Loucy (cell line): ENCODE data around the gene SET.

Experiments
- H2AFZ ChIP-seq: fragments of 200-600 bp; sonication (generic); 2 replicates; pipeline ENCODE4 v1.6.0; 2016; ENCODE audit warnings: antibody characterized with exemption, mild to moderate bottlenecking, low read length, moderate library complexity
- H3F3A ChIP-seq: fragments of 200-600 bp; 2 replicates; pipeline ENCODE4 v1.6.0; 2016; ENCODE audit warnings: antibody characterized with exemption, low read depth, mild to moderate bottlenecking
- H3K27me3 ChIP-seq: fragments of 200-600 bp; sonication (generic); 2 replicates; pipeline ENCODE4 v1.6.1; 2014; ENCODE audit warnings: low read length, mild to moderate bottlenecking; ENCODE audit not compliant: insufficient read depth, poor library complexity, severe bottlenecking
- H3K36me3 ChIP-seq: fragments of 200-600 bp; sonication (generic); 2 replicates; pipeline ENCODE4 v1.6.1; 2016; ENCODE audit warnings: low read length; ENCODE audit not compliant: insufficient read depth
- H3K4me1 ChIP-seq: fragments of 200-600 bp; sonication (generic); 2 replicates; pipeline ENCODE4 v1.5.1; 2014; ENCODE audit warnings: low read length, mild to moderate bottlenecking; ENCODE audit not compliant: insufficient read depth, poor library complexity, severe bottlenecking
- H3K4me2 ChIP-seq: fragments of 200-600 bp; sonication (generic); 2 replicates; pipeline ENCODE4 v1.6.0; 2014; ENCODE audit warnings: antibody characterized with exemption, low read length, low read depth, mild to moderate bottlenecking; ENCODE audit not compliant: poor library complexity, severe bottlenecking
- H3K4me3 ChIP-seq: fragments of 200-600 bp; sonication (generic); 2 replicates; pipeline ENCODE4 v1.5.1; 2014; ENCODE audit warnings: low read length, mild to moderate bottlenecking, mixed read lengths; ENCODE audit not compliant: poor library complexity, severe bottlenecking
- H3K79me2 ChIP-seq: fragments of 200-600 bp; sonication (generic); 2 replicates; pipeline ENCODE4 v1.6.1; 2014; ENCODE audit warnings: low read length; ENCODE audit not compliant: insufficient read depth
- H3K9ac ChIP-seq: fragments of 200-600 bp; sonication (generic); 2 replicates; pipeline ENCODE4 v1.6.0; 2014; ENCODE audit warnings: mild to moderate bottlenecking, low read depth, low read length, moderate library complexity; ENCODE audit not compliant: poor library complexity, severe bottlenecking
- H3K9me2 ChIP-seq: fragments of 200-600 bp; sonication (generic); replicated peaks from 2 replicates; pipeline ENCODE4 v1.6.1; 2016; ENCODE audit warnings: low read depth, low read length, mixed read lengths
- H3K9me3 ChIP-seq: fragments of 200-600 bp; sonication (generic); 2 replicates; pipeline ENCODE4 v1.6.1; 2014; ENCODE audit warnings: mild to moderate bottlenecking, antibody characterized with exemption, low read length, low read depth; ENCODE audit not compliant: insufficient read depth
- H4K20me1 ChIP-seq: fragments of 200-600 bp; sonication (generic); 2 replicates; pipeline ENCODE4 v1.6.0; 2014; ENCODE audit warnings: antibody characterized with exemption, low read length, mild to moderate bottlenecking; ENCODE audit not compliant: insufficient read depth, poor library complexity, severe bottlenecking
- CTCF ChIP-seq: fragments of 200-600 bp; sonication (generic); conservative IDR thresholded peaks from 2 replicates; pipeline ENCODE4 v1.5.1; 2014; ENCODE audit warnings: mild to moderate bottlenecking, antibody characterized with exemption, low read length
- EZH2phosphoT487 ChIP-seq: fragments of 200-600 bp; IDR thresholded peaks from 2 replicates; pipeline ENCODE4 v1.6.1; 2018; ENCODE audit warnings: antibody characterized with exemption, mild to moderate bottlenecking, moderate library complexity, borderline replicate concordance

Gene SET

GRCh38 chr9:128706045-128706444, 17.0 kb downstream of the SET start:
- Histone ChIP-seq H3K4me2 (no peak overlapping the region), H2AFZ (no peak overlapping the region), H3K9me2 (no peaks in the 10 kb centered on the region), H3K4me1 (no peaks in the 10 kb centered on the region), H3K36me3 (no peaks in the 10 kb centered on the region), H4K20me1 (no peaks in the 10 kb centered on the region), H3K79me2 (no peaks in the 10 kb centered on the region), H3F3A (no peaks in the 10 kb centered on the region), H3K9ac (no peak overlapping the region), H3K27me3 (no peaks in the 10 kb centered on the region), H3K9me3 (no peaks in the 10 kb centered on the region), H3K4me3 (no peak overlapping the region)
- TF ChIP-seq EZH2phosphoT487 (no peak), CTCF (no peak)

GRCh38 chr9:128706671-128707381, 17.8 kb downstream of the SET start:
- Histone ChIP-seq H3K4me1 (no peaks in the 10 kb centered on the region), H3K4me3 (no peak overlapping the region), H2AFZ (no peak overlapping the region), H3F3A (no peaks in the 10 kb centered on the region), H3K9me2 (no peaks in the 10 kb centered on the region), H4K20me1 (no peaks in the 10 kb centered on the region), H3K36me3 (no peaks in the 10 kb centered on the region), H3K9me3 (no peaks in the 10 kb centered on the region), H3K27me3 (no peaks in the 10 kb centered on the region), H3K4me2 (no peak overlapping the region), H3K79me2 (no peaks in the 10 kb centered on the region), H3K9ac (no peak overlapping the region)
- no peak for TF ChIP-seq CTCF
- no peak for TF ChIP-seq EZH2phosphoT487

GRCh38 chr9:128707446-128707845, 18.4 kb downstream of the SET start:
- H3K79me2 ChIP-seq: no peaks in the 10 kb centered on the region
- no peaks in the 10 kb centered on the region for H3F3A ChIP-seq
- no peak overlapping the region for H2AFZ ChIP-seq
- no peaks in the 10 kb centered on the region for H3K9me3 ChIP-seq
- TF ChIP-seq CTCF: no peak
- TF ChIP-seq EZH2phosphoT487: no peak
- no peak overlapping the region for H3K4me2 ChIP-seq
- no peaks in the 10 kb centered on the region for H4K20me1 ChIP-seq
- no peaks in the 10 kb centered on the region for H3K36me3 ChIP-seq
- H3K9me2 ChIP-seq: no peaks in the 10 kb centered on the region
- H3K27me3 ChIP-seq: no peaks in the 10 kb centered on the region
- no peak overlapping the region for H3K9ac ChIP-seq
- no peak overlapping the region for H3K4me3 ChIP-seq
- no peaks in the 10 kb centered on the region for H3K4me1 ChIP-seq
